WTC11 (cell line): ENCODE measurements around the gene C6orf141. TPM values are rescaled to one million over a fixed set of nuclear protein-coding genes. Genes with fewer than 3 reads are reported as not detected.

Experiments
- ATAC-seq: fragments of 200-7000 bp; cut with Tn5 transposase; 2 replicates; pipeline ENCODE4 v1.10.0; 2021; ENCODE audit warnings: mild to moderate bottlenecking, moderate library complexity
- CTCF ChIA-PET: fragments of 300-600 bp; sonication (Branson Sonifier 250); formaldehyde crosslinking; loops from one replicate; lab custom pipeline; 2021; ENCODE audit warnings: antibody characterized with exemption; lab: Charles Lee
- POLR2A ChIA-PET: fragments of 350-600 bp; sonication (Branson Sonifier 250); formaldehyde crosslinking; loops from one replicate; lab custom pipeline; 2021; ENCODE audit warnings: antibody characterized with exemption; lab: Charles Lee
- DNase-seq: peaks from one replicate; pipeline ENCODE4 v3.0.0; 2021; ENCODE audit warnings: low spot score
- H3K27ac Mint-ChIP-seq: 2 replicates; pipeline ENCODE4 v1.8.0; 2021; ENCODE audit warnings: mixed read lengths
- H3K27me3 Mint-ChIP-seq: 2 replicates; pipeline ENCODE4 v1.8.0; 2021; ENCODE audit warnings: low read depth, mild to moderate bottlenecking, moderate library complexity, mixed read lengths
- H3K36me3 Mint-ChIP-seq: 2 replicates; pipeline ENCODE4 v1.8.0; 2021; ENCODE audit warnings: mixed read lengths
- H3K4me1 Mint-ChIP-seq: 2 replicates; pipeline ENCODE4 v1.8.0; 2022; ENCODE audit warnings: mixed read lengths
- H3K4me3 Mint-ChIP-seq: 2 replicates; pipeline ENCODE4 v1.8.0; 2021; ENCODE audit warnings: mild to moderate bottlenecking, moderate library complexity, mixed read lengths
- H3K9me3 Mint-ChIP-seq: 2 replicates; pipeline ENCODE4 v1.8.0; 2021; ENCODE audit warnings: mixed read lengths
- CBFB ChIP-seq: sonication (generic); formaldehyde crosslinking; IDR thresholded peaks from 2 replicates; pipeline ENCODE4 v1.8.1; 2022; ENCODE audit warnings: mild to moderate bottlenecking, low read depth, missing genetic modification reagents
- E2F4 ChIP-seq: sonication (generic); formaldehyde crosslinking; IDR thresholded peaks from 2 replicates; pipeline ENCODE4 v1.8.1; 2022; ENCODE audit warnings: low read depth, mild to moderate bottlenecking, moderate library complexity, missing genetic modification reagents, borderline replicate concordance
- E2F5 ChIP-seq: sonication (generic); formaldehyde crosslinking; IDR thresholded peaks from 2 replicates; pipeline ENCODE4 v1.8.1; 2022; ENCODE audit warnings: mild to moderate bottlenecking, moderate library complexity, missing genetic modification reagents
- FOXP4 ChIP-seq: sonication (generic); formaldehyde crosslinking; IDR thresholded peaks from 2 replicates; pipeline ENCODE4 v1.8.0; 2022; ENCODE audit warnings: mild to moderate bottlenecking, missing genetic modification reagents
- IRF1 ChIP-seq: sonication (generic); formaldehyde crosslinking; IDR thresholded peaks from 2 replicates; pipeline ENCODE4 v1.8.0; 2023; ENCODE audit warnings: missing genetic modification reagents
- JAZF1 ChIP-seq: fragments of 250-450 bp; sonication (Bioruptor Pico); IDR thresholded peaks from 2 replicates; pipeline ENCODE4 v1.9.0; 2021; ENCODE audit warnings: moderate library complexity, mild to moderate bottlenecking, inconsistent platforms
- MXD4 ChIP-seq: fragments of 250-450 bp; sonication (Bioruptor Pico); IDR thresholded peaks from 2 replicates; pipeline ENCODE4 v1.8.0; 2021; ENCODE audit warnings: mild to moderate bottlenecking, moderate library complexity, borderline replicate concordance
- NFATC4 ChIP-seq: fragments of 250-450 bp; sonication (Bioruptor Pico); IDR thresholded peaks from 2 replicates; pipeline ENCODE4 v1.9.0; 2021; ENCODE audit warnings: mild to moderate bottlenecking
- SMAD4 ChIP-seq: sonication (generic); formaldehyde crosslinking; IDR thresholded peaks from 2 replicates; pipeline ENCODE4 v1.8.0; 2022; ENCODE audit warnings: mild to moderate bottlenecking, missing genetic modification reagents
- SOX15 ChIP-seq: fragments of 250-450 bp; sonication (Bioruptor Pico); IDR thresholded peaks from 2 replicates; pipeline ENCODE4 v1.9.0; 2021; ENCODE audit warnings: mild to moderate bottlenecking
- TEAD4 ChIP-seq: sonication (generic); formaldehyde crosslinking; IDR thresholded peaks from 2 replicates; pipeline ENCODE4 v1.8.0; 2022; ENCODE audit warnings: mild to moderate bottlenecking, missing genetic modification reagents
- ZNF121 ChIP-seq: sonication (generic); formaldehyde crosslinking; IDR thresholded peaks from 2 replicates; pipeline ENCODE4 v1.8.0; 2023; ENCODE audit warnings: missing genetic modification reagents
- ZNF138 ChIP-seq: sonication (generic); formaldehyde crosslinking; conservative IDR thresholded peaks from 2 replicates; pipeline ENCODE4 v1.8.1; 2022; ENCODE audit warnings: mild to moderate bottlenecking, moderate library complexity, missing genetic modification reagents
- ZNF281 ChIP-seq: sonication (generic); formaldehyde crosslinking; IDR thresholded peaks from 2 replicates; pipeline ENCODE4 v1.8.0; 2023; ENCODE audit warnings: mild to moderate bottlenecking, missing genetic modification reagents
- ZNF425 ChIP-seq: fragments of 250-450 bp; sonication (Bioruptor Pico); conservative IDR thresholded peaks from 2 replicates; pipeline ENCODE4 v1.9.0; 2021; ENCODE audit warnings: mild to moderate bottlenecking
- total RNA-seq: library from RNA; stranded (reverse); gene quantifications from 3 replicates; pipeline ENCODE4 v1.2.3, GENCODE V29; 2021

The C6orf141 gene
- total RNA-seq, 1 experiment from 2014 or later = 14.4 TPM

GRCh38 chr6:49530141-49530776 lies 20.2 kb upstream of the C6orf141 start:
- H3K27ac Mint-ChIP-seq = no peak overlapping the region
- H3K4me1 Mint-ChIP-seq = peaks cover 11% of the 10 kb centered on the region
- TF ChIP-seq FOXP4 = no peak
- no peak for TF ChIP-seq SMAD4
- TF ChIP-seq ZNF425 (CRISPR knock-in tag) = no peak
- TF ChIP-seq ZNF281 = no peak
- no peak for TF ChIP-seq NFATC4
- TF ChIP-seq E2F5 (CRISPR knock-in tag) = no peak
- no peak for TF ChIP-seq CBFB
- H3K36me3 Mint-ChIP-seq = no peaks in the 10 kb centered on the region
- peaks cover 6% of the 10 kb centered on the region; the same call in 1 of the 2 replicates for H3K9me3 Mint-ChIP-seq
- POLR2A ChIA-PET = no interaction called here
- DNase-seq (no peak), ATAC-seq (peak; percentile 43; the same call in 1 of the 2 replicates)
- H3K4me3 Mint-ChIP-seq = no peak overlapping the region
- H3K27me3 Mint-ChIP-seq = no peaks in the 10 kb centered on the region
- CTCF ChIA-PET = interaction anchor here (3.9 kb wide), 1 partner anchor 77 kb away, joined by 33 read pairs; no protein-coding TSS in a partner anchor

- ATAC-seq (peak; percentile 72), DNase-seq (no peak)
- H3K9me3 Mint-ChIP-seq = peaks cover 6% of the 10 kb centered on the region; the same call in 1 of the 2 replicates
- ChIA-PET POLR2A (interaction anchor here (0.6 to 0.7 kb wide), 2 partner anchors 11 to 278 kb away, joined by 3 to 4 read pairs; no protein-coding TSS in a partner anchor), CTCF (interaction anchor here (0.6 to 3.9 kb wide), 20 partner anchors 10 to 1935 kb away, joined by 3 to 33 read pairs (median 5); partner anchors contain the start of gene C6orf141)
- H3K27ac Mint-ChIP-seq = no peak overlapping the region
- H3K4me3 Mint-ChIP-seq = peak overlapping the region; percentile 32
- no peaks in the 10 kb centered on the region for H3K27me3 Mint-ChIP-seq
- no peaks in the 10 kb centered on the region for H3K36me3 Mint-ChIP-seq
- peaks cover 5% of the 10 kb centered on the region for H3K4me1 Mint-ChIP-seq
- no peak for TF ChIP-seq SOX15 (CRISPR knock-in tag)
- TF ChIP-seq SMAD4 = no peak
- no peak for TF ChIP-seq JAZF1
- no peak for TF ChIP-seq ZNF281
- TF ChIP-seq FOXP4 = no peak
- no peak for TF ChIP-seq MXD4 (CRISPR knock-in tag)
- TF ChIP-seq ZNF121 = no peak
- TF ChIP-seq IRF1 (CRISPR knock-in tag) = no peak
- TF ChIP-seq E2F4 (CRISPR knock-in tag) = no peak
- TF ChIP-seq E2F5 (CRISPR knock-in tag) = no peak
- no peak for TF ChIP-seq TEAD4
- no peak for TF ChIP-seq ZNF138 (CRISPR knock-in tag)
Observed at GRCh38 chr6:49531774-49532569, 18.5 kb upstream of the C6orf141 start.
